ENCODE results near the gene TLR9. TPM values are rescaled to one million over a fixed set of nuclear protein-coding genes. Genes with fewer than 3 reads are reported as not detected.

The TLR9 gene
- total RNA-seq, 1 donor: 0.21 TPM

DNA sequence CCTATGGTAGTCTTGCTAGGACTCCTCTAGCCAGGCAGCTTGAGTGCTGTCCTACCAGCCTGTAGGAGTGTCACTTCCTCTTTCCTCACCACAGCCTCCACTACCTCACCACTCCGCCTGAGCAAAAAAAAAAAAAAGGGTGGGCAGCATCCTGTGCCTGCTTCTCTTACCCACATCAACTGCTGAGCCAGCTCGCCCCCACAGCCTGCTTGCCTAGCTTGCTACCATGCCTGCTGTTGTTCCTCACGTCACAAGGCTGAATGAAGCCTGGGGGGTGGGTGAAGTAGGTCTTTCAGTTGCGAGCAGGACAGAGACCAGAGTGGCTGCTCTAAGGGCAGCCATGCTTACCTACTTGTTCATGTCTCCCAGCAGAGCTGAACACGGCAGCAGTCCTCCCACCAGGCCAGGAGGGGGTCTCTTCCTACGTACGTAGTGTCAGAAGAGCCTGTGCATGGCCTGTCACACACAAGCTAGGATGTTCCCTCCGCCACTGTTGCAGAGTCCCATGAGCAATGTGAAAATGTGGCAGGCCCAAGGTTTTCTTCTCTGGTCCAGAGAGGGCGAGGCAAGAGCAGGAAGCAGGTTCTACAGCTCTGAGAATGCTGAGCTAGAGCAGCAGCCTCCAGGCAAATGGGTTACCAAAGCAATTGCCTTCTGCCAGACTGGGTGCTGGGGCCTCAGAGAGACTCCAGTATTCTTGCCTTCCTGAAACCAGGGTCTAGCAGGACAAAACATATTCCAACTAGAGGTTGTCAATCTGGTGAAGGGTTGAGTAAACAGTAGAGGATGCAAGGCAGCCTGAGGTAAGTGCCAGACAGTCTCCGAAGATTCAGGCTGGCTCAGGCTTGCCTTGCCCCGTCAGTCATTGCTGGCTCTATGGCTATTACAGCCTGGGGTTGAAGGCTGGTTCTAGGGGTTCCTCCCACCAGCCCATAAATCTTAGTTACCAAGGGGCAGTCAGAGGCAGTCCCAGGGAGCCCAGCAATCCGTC is 28.2 kb upstream of the TLR9 start:
- Histone ChIP-seq H3K9me3 (ENCODE audit: low read depth, low read length) (no peaks in the 10 kb centered on the region), H3K4me3 (ENCODE audit: low read length) (no peak overlapping the region), H3K4me1 (ENCODE audit: insufficient read depth, low read length) (peaks cover 59% of the 10 kb centered on the region), H3K27me3 (ENCODE audit: insufficient read depth, low read length) (no peaks in the 10 kb centered on the region)

DNA sequence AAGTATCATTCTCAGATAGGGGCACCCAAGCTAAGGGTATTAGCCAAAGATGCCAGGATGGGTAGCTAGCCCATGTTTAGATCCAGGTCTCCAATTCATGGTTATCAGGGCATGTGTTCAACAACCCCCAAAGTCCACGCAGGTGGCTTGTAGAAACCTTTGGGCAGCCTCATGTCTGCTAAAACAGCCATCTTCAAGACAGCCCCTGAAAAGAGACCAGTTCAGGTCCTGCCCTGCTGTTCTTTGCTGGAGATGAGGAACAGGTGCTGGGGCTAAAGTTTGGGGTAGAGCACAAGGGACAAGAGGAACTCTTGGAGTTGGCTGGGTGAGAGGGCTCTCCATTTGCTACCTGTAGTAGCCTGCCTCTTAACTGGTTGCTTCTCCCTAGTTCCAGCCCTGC is 24.7 kb upstream of the TLR9 start:
- Histone ChIP-seq H3K27me3 (ENCODE audit: insufficient read depth, low read length) (no peaks in the 10 kb centered on the region), H3K4me1 (ENCODE audit: insufficient read depth, low read length) (peaks cover 67% of the 10 kb centered on the region), H3K4me3 (ENCODE audit: low read length) (no peak overlapping the region), H3K9me3 (ENCODE audit: low read depth, low read length) (no peaks in the 10 kb centered on the region)

DNA sequence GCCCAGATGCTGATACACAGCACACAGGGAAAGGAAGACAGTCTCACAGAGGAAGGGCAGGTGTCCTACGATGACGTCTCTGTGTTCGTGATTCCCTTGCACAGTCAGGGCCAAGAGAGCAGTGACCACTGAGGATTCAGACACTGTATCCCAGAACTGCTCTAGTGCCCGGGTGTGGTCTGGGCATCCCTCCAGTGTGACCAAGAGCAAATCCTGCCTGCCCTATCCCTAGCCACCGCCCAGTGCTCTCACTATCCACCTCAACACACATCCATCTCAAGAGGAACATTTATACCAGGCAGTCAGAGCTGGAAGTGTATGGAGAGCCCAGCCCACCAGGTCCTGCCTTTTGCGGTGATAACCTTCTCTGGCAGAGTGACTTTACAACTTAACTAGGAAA is 24.2 kb upstream of the TLR9 start:
- H3K4me3 ChIP-seq (ENCODE audit: low read length): no peak overlapping the region
- H3K4me1 ChIP-seq (ENCODE audit: insufficient read depth, low read length): peaks cover 67% of the 10 kb centered on the region
- no peaks in the 10 kb centered on the region for H3K27me3 ChIP-seq (ENCODE audit: insufficient read depth, low read length)
- no peaks in the 10 kb centered on the region for H3K9me3 ChIP-seq (ENCODE audit: low read depth, low read length)

DNA sequence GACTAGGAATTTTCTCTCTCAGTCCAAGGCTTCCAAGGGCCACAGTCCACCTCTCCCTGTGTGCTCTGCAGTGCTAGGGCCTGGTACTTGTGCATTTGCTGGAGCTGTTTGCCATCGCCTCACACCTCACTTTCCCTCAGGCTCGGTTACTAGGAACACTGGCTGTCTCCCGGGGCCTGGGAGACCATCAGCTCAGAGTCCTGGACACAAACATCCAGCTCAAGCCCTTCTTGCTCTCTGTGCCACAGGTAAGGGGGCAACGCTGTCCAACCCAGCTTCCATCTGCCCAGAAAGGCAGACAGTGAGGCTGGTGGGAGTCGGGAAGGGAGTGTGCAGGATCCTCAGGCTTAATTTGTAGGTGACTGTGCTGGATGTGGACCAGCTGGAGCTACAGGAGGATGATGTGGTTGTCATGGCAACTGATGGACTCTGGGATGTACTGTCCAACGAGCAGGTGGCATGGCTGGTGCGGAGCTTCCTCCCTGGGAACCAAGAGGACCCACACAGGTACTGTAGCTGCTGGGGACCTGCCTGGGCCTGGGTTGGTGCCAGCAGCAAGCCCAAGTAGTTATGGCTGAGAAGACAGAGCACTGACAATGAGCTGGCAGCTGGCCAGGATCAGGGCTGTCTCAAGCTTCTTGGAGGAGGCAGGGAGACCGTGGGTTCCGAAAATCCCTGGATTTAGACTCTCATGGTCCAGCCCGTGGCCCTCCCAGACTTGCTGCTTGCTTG is 23.5 kb upstream of the TLR9 start:
- H3K4me3 ChIP-seq (ENCODE audit: low read length): no peak overlapping the region
- peaks cover 67% of the 10 kb centered on the region for H3K4me1 ChIP-seq (ENCODE audit: insufficient read depth, low read length)
- H3K27me3 ChIP-seq (ENCODE audit: insufficient read depth, low read length): no peaks in the 10 kb centered on the region
- H3K9me3 ChIP-seq (ENCODE audit: low read depth, low read length): no peaks in the 10 kb centered on the region

DNA sequence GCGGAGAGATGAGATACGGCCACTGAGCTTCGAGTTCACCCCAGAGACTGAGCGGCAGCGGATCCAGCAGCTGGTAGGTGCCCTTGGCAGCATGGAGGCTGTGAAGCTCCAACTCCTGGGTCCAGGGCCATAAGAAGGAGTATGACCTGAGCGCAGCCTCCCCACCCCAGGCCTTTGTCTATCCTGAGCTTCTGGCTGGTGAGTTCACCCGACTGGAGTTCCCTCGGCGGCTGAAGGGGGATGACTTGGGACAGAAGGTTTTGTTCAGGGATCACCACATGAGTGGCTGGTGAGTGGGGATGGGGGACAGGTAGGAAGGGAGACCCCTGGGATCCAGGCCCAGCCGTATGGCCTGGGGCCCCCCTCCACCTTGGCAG is 22.7 kb upstream of the TLR9 start:
- Histone ChIP-seq H3K27me3 (ENCODE audit: insufficient read depth, low read length) (no peaks in the 10 kb centered on the region), H3K4me3 (ENCODE audit: low read length) (no peak overlapping the region), H3K9me3 (ENCODE audit: low read depth, low read length) (no peaks in the 10 kb centered on the region), H3K4me1 (ENCODE audit: insufficient read depth, low read length) (peaks cover 67% of the 10 kb centered on the region)

DNA sequence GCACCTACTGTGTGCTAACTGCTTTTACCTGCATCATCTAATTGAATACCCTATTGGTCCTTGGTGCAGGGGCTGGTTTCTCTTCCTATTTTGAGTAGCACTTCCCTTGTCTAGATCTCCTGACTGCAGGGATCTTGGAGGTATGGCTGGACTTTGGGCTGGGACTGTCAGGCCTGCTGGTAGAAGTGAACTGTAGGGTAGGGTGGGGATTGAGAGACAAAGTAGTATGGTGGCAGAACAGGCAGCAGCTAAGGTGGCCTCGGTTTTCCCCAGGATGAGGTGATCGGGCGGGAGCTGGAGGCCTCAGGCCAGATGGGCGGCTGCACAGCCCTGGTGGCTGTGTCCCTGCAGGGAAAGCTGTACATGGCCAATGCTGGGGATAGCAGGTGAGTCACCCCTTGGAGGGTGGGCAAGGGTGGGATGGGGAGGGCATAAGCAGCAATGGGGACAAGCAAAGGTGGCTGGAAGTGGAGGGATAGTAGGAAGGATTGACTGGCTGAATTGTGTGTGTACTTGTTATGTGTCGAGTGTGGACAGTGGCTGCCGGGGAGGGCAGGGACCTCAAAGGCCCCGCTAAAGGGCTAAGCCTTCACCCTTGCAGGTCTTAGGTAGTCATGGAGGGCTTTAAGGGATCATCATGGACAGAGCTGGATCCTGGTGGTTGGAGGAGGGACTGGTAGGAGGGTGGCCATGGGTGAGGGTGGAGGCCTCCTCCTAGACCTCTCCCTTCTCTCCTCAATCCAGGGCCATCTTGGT is 22.1 kb upstream of the TLR9 start:
- Histone ChIP-seq H3K27me3 (ENCODE audit: insufficient read depth, low read length) (no peaks in the 10 kb centered on the region), H3K4me3 (ENCODE audit: low read length) (peak overlapping the region; percentile 62), H3K4me1 (ENCODE audit: insufficient read depth, low read length) (peaks cover 63% of the 10 kb centered on the region), H3K9me3 (ENCODE audit: low read depth, low read length) (no peaks in the 10 kb centered on the region)

DNA sequence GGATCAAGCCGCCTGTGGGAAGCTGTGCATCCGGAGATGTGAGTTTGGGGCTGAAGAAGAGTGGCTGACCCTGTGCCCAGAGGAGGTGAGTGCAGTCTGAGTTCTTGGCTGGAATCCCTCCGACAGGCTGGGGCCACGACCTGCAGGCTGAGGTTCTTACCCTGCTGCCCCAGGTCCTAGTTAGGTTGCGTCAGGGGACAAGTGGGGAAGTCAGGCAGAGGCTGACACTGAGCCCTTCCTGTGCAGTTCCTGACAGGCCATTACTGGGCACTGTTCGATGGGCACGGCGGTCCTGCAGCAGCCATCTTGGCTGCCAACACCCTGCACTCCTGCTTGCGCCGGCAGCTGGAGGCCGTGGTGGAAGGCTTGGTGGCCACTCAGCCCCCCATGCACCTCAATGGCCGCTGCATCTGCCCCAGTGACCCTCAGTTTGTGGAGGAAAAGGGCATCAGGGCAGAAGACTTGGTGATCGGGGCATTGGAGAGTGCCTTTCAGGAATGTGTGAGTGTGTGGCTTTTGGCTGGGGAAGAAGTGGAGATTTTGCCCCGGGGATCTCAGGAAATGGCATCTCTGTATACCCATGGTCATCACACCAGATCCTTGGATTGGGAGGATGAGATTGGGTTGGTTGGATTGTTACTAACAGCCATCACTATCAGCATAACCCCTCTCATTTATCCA is 21.4 kb upstream of the TLR9 start:
- peaks cover 56% of the 10 kb centered on the region for H3K4me1 ChIP-seq (ENCODE audit: insufficient read depth, low read length)
- H3K27me3 ChIP-seq (ENCODE audit: insufficient read depth, low read length): no peaks in the 10 kb centered on the region
- H3K9me3 ChIP-seq (ENCODE audit: low read depth, low read length): no peaks in the 10 kb centered on the region
- peak overlapping the region; percentile 62 for H3K4me3 ChIP-seq (ENCODE audit: low read length)

DNA sequence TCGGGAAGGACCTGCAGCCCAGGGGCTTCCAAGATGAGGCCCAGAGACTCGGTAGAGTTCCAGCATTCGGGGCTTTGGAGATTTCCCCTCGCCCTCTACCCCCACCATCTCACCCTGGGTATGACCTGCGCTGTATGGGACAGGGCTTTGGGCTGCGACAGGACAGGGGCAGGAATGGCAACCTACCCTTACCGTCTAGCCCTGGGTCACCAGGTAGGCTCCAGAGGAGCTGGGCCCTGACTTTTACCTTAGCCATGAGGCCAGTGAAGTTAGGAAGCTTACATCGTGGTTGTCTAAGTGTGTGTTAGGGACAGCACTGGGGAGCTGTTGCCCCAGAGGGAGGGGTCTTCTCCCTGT is 20.8 kb upstream of the TLR9 start:
- Histone ChIP-seq H3K4me1 (ENCODE audit: insufficient read depth, low read length) (peaks cover 54% of the 10 kb centered on the region), H3K27me3 (ENCODE audit: insufficient read depth, low read length) (no peaks in the 10 kb centered on the region), H3K4me3 (ENCODE audit: low read length) (peak overlapping the region; percentile 62), H3K9me3 (ENCODE audit: low read depth, low read length) (no peaks in the 10 kb centered on the region)

DNA sequence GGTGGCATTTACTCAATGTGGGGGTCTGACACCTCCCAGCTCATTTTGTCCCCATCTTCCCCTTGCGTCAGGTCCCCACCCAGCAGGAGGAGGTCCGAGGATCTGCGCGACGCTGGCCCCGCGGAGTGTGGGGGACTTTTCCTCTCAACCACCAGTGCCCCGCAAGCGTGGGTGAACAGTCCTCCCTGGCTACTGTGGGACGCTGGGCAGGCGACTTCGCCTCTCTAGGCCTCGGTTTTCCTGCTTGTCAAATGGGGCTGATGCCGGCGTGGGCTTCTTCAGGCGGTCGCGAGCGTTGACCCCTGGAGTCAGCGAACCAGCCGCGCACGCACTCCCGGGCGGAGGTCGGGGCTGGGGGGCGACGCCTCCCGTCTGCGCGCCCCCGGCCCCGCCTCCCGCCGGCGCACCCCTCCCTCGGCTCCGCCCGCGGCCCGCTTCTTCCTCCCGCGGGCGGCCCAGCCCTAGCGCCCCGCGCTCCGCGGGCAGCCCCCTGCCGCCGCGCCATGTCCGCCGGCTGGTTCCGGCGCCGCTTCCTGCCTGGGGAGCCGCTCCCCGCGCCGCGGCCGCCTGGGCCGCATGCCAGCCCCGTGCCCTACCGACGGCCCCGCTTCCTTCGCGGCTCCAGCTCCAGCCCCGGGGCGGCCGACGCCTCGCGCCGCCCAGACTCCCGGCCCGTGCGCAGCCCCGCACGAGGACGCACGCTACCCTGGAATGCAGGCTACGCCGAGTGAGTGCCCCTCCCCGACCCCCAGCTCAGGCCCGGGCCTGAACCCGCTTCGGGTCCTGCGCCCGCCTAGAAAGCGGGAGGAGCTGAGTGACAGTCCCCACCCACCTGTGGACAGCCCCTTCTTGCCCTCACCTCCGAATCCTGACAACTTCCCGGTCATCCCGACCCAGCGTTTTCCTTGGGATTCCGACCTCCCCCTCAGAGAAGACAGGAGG is 20.1 kb upstream of the TLR9 start, which contains the start of gene PPM1M:
PPM1M (plus strand) TSS at position 438 of the 942 bp plus-strand sequence; CDS start at position 504, 66 bp downstream.
- Histone ChIP-seq H3K9me3 (ENCODE audit: low read depth, low read length) (no peaks in the 10 kb centered on the region), H3K4me1 (ENCODE audit: insufficient read depth, low read length) (peaks cover 59% of the 10 kb centered on the region), H3K27me3 (ENCODE audit: insufficient read depth, low read length) (no peaks in the 10 kb centered on the region), H3K4me3 (ENCODE audit: low read length) (peak within 1 kb of the TSS; percentile 62)

DNA sequence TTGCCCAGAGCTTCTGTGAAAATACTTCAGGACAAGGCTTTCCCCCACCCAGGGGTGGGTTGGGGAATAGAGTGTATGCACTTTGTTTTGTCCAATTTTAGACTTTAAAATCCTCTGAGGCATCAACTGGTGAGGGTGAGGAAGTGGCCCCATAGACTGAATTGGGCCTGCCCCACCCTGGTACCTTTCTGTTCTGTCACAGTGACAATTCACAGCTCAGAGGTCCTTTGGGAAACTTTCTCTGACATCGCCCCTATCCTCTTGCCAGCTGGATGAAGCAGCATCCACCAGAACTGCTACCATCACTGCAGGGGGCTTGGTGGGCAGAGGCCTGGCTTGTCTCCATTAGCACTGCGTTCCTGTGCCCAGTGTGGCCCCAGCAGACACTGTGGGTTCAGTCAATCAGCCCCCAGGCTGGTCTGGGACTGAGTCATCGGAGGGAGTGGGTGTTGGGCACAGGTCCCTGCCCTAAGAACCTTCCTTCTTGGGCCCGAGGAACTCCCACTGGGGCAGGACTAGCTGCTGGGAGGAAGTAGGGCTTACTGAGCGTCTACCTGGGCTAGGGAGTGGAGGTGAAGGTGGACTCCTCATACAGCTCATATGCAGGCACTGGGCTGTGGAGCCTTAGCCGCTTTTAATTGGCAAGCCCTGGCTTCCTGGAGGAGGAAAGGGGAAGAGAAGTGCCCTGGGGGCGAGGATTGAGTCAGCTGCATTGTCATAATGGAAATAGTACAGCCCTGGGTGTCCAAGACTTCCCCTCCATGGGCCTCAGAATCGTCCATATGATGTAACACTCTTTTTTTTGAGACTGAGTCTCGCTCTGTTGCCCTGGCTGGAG is 18.6 kb upstream of the TLR9 start:
- Histone ChIP-seq H3K27me3 (ENCODE audit: insufficient read depth, low read length) (no peaks in the 10 kb centered on the region), H3K4me1 (ENCODE audit: insufficient read depth, low read length) (peaks cover 71% of the 10 kb centered on the region), H3K9me3 (ENCODE audit: low read depth, low read length) (no peaks in the 10 kb centered on the region), H3K4me3 (ENCODE audit: low read length) (no peak overlapping the region)

DNA sequence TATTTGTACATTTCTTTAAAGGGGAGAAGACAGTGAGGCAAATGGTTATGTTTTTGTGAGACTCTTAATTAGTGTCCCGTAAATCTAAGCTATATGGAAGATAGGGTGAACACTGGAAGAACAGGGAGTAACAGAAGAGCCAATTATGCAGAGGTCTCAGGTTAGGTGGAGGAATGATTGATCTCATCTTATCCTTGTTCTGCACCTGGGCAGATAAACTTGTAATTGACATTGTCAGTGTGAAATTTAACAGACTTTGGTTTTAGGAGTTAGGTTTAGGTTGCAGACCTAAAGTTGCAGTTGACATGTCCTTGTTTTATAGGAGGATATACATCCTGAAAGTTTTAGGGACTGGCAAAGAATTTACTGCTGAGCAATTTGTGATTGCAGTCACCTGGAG is 16.6 kb upstream of the TLR9 start:
- Histone ChIP-seq H3K9me3 (ENCODE audit: low read depth, low read length) (no peaks in the 10 kb centered on the region), H3K27me3 (ENCODE audit: insufficient read depth, low read length) (no peaks in the 10 kb centered on the region), H3K4me3 (ENCODE audit: low read length) (no peak overlapping the region), H3K4me1 (ENCODE audit: insufficient read depth, low read length) (peaks cover 76% of the 10 kb centered on the region)

DNA sequence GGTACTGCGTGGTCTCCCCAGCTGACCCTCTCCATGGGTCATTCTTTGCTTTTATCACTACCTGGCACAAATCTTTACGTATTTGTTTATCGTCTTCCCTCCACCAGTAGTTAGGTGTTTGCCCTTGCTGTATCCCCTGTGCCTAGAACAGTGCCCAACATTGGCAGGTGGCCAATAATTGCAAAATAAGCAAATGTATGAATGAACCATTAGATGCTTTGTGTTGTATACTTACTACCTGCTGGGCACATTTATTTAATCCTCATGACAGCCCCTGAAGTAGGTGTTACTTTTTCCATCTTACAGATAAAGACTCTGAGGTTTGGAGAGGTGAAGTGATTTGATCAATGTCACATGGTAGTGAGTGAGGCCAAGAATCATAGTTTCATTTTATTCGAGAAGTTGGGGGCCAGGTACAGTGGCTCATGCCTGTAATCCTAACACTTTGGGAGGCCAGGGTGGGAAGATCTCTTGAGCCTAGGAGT is 15.5 kb upstream of the TLR9 start:
- Histone ChIP-seq H3K27me3 (ENCODE audit: insufficient read depth, low read length) (no peaks in the 10 kb centered on the region), H3K4me1 (ENCODE audit: insufficient read depth, low read length) (peaks cover 76% of the 10 kb centered on the region), H3K4me3 (ENCODE audit: low read length) (no peak overlapping the region), H3K9me3 (ENCODE audit: low read depth, low read length) (no peaks in the 10 kb centered on the region)
